Fibroblast of lung (primary cell): ENCODE measurements around the gene ZDHHC4. TPM values are rescaled to one million over a fixed set of nuclear protein-coding genes. Genes with fewer than 3 reads are reported as not detected.
"Not testable (repeated sequence)": the region's sequence is repeated elsewhere in the genome, so short reads cannot be mapped to it uniquely, and the experiment has no call there.

Source experiments
- DNase-seq, 2 donors: peaks; one replicate each; pipeline versions ENCODE4 v3.0.0 to v3.0.0-alpha.2; 2010; ENCODE audit warnings: low read depth in 2 of 2
- H2AFZ ChIP-seq: 2 replicates; pipeline ENCODE4 v1.5.1; 2012; ENCODE audit warnings: low read length, control low read depth, inconsistent platforms
- H3K27ac ChIP-seq: 2 replicates; pipeline ENCODE4 v1.5.1; 2011; ENCODE audit warnings: low read length, control low read depth; ENCODE audit not compliant: insufficient read depth
- H3K27me3 ChIP-seq: 2 replicates; pipeline ENCODE4 v1.5.1; 2011; ENCODE audit warnings: mild to moderate bottlenecking, low read length; ENCODE audit not compliant: control insufficient read depth, insufficient read depth
- H3K36me3 ChIP-seq: 2 replicates; pipeline ENCODE4 v1.5.1; 2011; ENCODE audit warnings: low read length; ENCODE audit not compliant: control insufficient read depth, insufficient read depth
- H3K4me1 ChIP-seq: 2 replicates; pipeline ENCODE4 v1.5.1; 2011; ENCODE audit warnings: low read length; ENCODE audit not compliant: control insufficient read depth, insufficient read depth; ENCODE audit errors: extremely low read depth
- H3K4me2 ChIP-seq: 2 replicates; pipeline ENCODE4 v1.5.1; 2011; ENCODE audit warnings: low read length, control low read depth; ENCODE audit not compliant: insufficient read depth; ENCODE audit errors: extremely low read depth
- H3K4me3 ChIP-seq, 4 experiments: fragments of 200-600 bp in 1 of 4; sonication (generic) in 1 of 4; replicated peaks in 1 of 4; 2 replicates each; pipeline ENCODE4 v1.5.1; 2011 to 2016; ENCODE audit warnings: low read length in 4 of 4, low read depth in 3 of 4, mild to moderate bottlenecking in 3 of 4, control low read depth in 2 of 4, inconsistent platforms in 1 of 4, mixed read lengths in 1 of 4; ENCODE audit not compliant: insufficient read depth in 1 of 4; ENCODE audit errors: control extremely low read depth in 1 of 4
- H3K79me2 ChIP-seq: 2 replicates; pipeline ENCODE4 v1.5.1; 2012; ENCODE audit warnings: mild to moderate bottlenecking, low read length, inconsistent platforms; ENCODE audit not compliant: control insufficient read depth, insufficient read depth
- H3K9ac ChIP-seq: 2 replicates; pipeline ENCODE4 v1.5.1; 2011; ENCODE audit warnings: mild to moderate bottlenecking, low read length, control low read depth; ENCODE audit not compliant: insufficient read depth
- H3K9me3 ChIP-seq: 2 replicates; pipeline ENCODE4 v1.5.1; 2012; ENCODE audit warnings: low read depth, low read length; ENCODE audit not compliant: control insufficient read depth, insufficient read depth
- H4K20me1 ChIP-seq: 2 replicates; pipeline ENCODE4 v1.5.1; 2011; ENCODE audit warnings: low read length; ENCODE audit not compliant: control insufficient read depth, insufficient read depth; ENCODE audit errors: extremely low read depth
- CTCF ChIP-seq, 2 donors: IDR thresholded peaks in 1 of 2; conservative IDR thresholded peaks in 1 of 2; 1 replicate in 1 of 2; 2 replicates in 1 of 2; pipeline ENCODE4 v1.5.1; 2011 to 2012; ENCODE audit warnings: low read length in 2 of 2, control low read depth in 1 of 2, inconsistent platforms in 1 of 2, low read depth in 1 of 2, mild to moderate bottlenecking in 1 of 2
- EZH2 ChIP-seq: IDR thresholded peaks from 2 replicates; pipeline ENCODE4 v1.5.1; 2012; ENCODE audit warnings: low read length, control low read depth, mild to moderate bottlenecking; ENCODE audit errors: missing control alignments
- polyA plus RNA-seq, 2 donors: library from polyadenylated mRNA; depleted of rRNA in 1 of 2; stranded (reverse) in 1 of 2; unstranded in 1 of 2; fragments of >200 nt; gene quantifications; 2 replicates each; pipeline ENCODE4 v1.2.1, GENCODE V29; 2011 to 2012; ENCODE audit warnings: missing spikeins in 1 of 2
- total RNA-seq: library from RNA; depleted of rRNA; stranded (reverse); fragments of >200 nt; gene quantifications from 2 replicates; pipeline ENCODE4 v1.2.1, GENCODE V29; 2014

The ZDHHC4 gene
- total and polyA plus RNA-seq, 2 donors (not counting 1 experiment from before 2014, with no cell fraction given), result 65.2 to 89.5 TPM

GRCh38 chr7:6631605-6632004, 54.4 kb downstream of the ZDHHC4 start:
- Histone ChIP-seq H3K36me3 (no peaks in the 10 kb centered on the region), H3K4me3 (no peak overlapping the region), H3K4me2 (no peak overlapping the region), H2AFZ (no peak overlapping the region), H3K9me3 (no peaks in the 10 kb centered on the region), H3K27me3 (no peaks in the 10 kb centered on the region), H3K27ac (no peak overlapping the region), H4K20me1 (no peaks in the 10 kb centered on the region), H3K4me1 (no peaks in the 10 kb centered on the region), H3K9ac (no peak overlapping the region), H3K79me2 (no peaks in the 10 kb centered on the region)
- TF ChIP-seq CTCF (conservative IDR thresholded peaks at IDR 0.05 in 1 of 2, IDR thresholded peaks at IDR 0.05 in 1 of 2; ENCODE audit: low read depth in 1 of 2, low read length in 2 of 2) (no peak), EZH2 (no peak)
- no peak for DNase-seq

- Histone ChIP-seq H3K9me3 (no peaks in the 10 kb centered on the region), H3K79me2 (peaks cover 16% of the 10 kb centered on the region), H3K27ac (no peak overlapping the region), H3K36me3 (no peaks in the 10 kb centered on the region), H4K20me1 (no peaks in the 10 kb centered on the region), H3K27me3 (no peaks in the 10 kb centered on the region), H3K4me1 (no peaks in the 10 kb centered on the region), H3K4me3 (no peak overlapping the region), H3K9ac (no peak overlapping the region), H3K4me2 (no peak overlapping the region), H2AFZ (no peak overlapping the region)
- DNase-seq, result no peak
- no peak for TF ChIP-seq EZH2
- TF ChIP-seq CTCF (conservative IDR thresholded peaks at IDR 0.05 in 1 of 2, IDR thresholded peaks at IDR 0.05 in 1 of 2; ENCODE audit: low read depth in 1 of 2, low read length in 2 of 2), result no peak
These were observed 56.8 kb downstream of the ZDHHC4 start for GRCh38 chr7:6634021-6634420.

GRCh38 chr7:6634971-6635370, 57.7 kb downstream of the ZDHHC4 start:
- not testable (repeated sequence) for H3K9me3 ChIP-seq, H3K27me3 ChIP-seq, H3K9ac ChIP-seq, DNase-seq, H3K27ac ChIP-seq, H2AFZ ChIP-seq, H4K20me1 ChIP-seq, H3K4me3 ChIP-seq, H3K4me2 ChIP-seq, H3K4me1 ChIP-seq, H3K36me3 ChIP-seq
- H3K79me2 ChIP-seq, result peaks cover 22% of the 10 kb centered on the region
